Immature natural killer cell (primary cell): ENCODE measurements around the gene CPEB1. TPM values are rescaled to one million over a fixed set of nuclear protein-coding genes. Genes with fewer than 3 reads are reported as not detected.
"Not testable (repeated sequence)": the region's sequence is repeated elsewhere in the genome, so short reads cannot be mapped to it uniquely, and the experiment has no call there.

Source experiments
- DNase-seq, 3 donors: peaks; one replicate each; pipeline ENCODE4 v3.0.0; 2022; ENCODE audit warnings: mixed read lengths in 1 of 3
- H3K27ac Mint-ChIP-seq, 6 donors: one replicate each; pipeline ENCODE4 v1.8.0; 2020; ENCODE audit warnings: mixed read lengths in 6 of 6, mild to moderate bottlenecking in 5 of 6, inconsistent platforms in 4 of 6, moderate library complexity in 3 of 6
- H3K27me3 Mint-ChIP-seq, 3 donors: one replicate each; pipeline ENCODE4 v1.8.0; 2020 to 2021; ENCODE audit warnings: low read depth in 3 of 3, mild to moderate bottlenecking in 3 of 3, mixed read lengths in 3 of 3, moderate library complexity in 3 of 3, inconsistent platforms in 1 of 3
- H3K36me3 Mint-ChIP-seq, 3 donors: one replicate each; pipeline ENCODE4 v1.8.0; 2020; ENCODE audit warnings: mixed read lengths in 3 of 3, inconsistent platforms in 2 of 3, mild to moderate bottlenecking in 2 of 3
- H3K4me1 Mint-ChIP-seq, 2 donors: one replicate each; pipeline ENCODE4 v1.8.0; 2020; ENCODE audit warnings: inconsistent platforms in 2 of 2, mild to moderate bottlenecking in 2 of 2, mixed read lengths in 2 of 2, moderate library complexity in 1 of 2
- H3K4me3 Mint-ChIP-seq, 5 donors: one replicate each; pipeline ENCODE4 v1.8.0; 2020; ENCODE audit warnings: mild to moderate bottlenecking in 5 of 5, mixed read lengths in 5 of 5, inconsistent platforms in 3 of 5, moderate library complexity in 3 of 5
- H3K9me3 Mint-ChIP-seq, 6 donors: one replicate each; pipeline ENCODE4 v1.8.0; 2020; ENCODE audit warnings: mild to moderate bottlenecking in 6 of 6, mixed read lengths in 6 of 6, inconsistent platforms in 4 of 6, moderate library complexity in 3 of 6
- polyA plus RNA-seq, 3 donors: library from polyadenylated mRNA; unstranded; fragments of 300-500 nt; fragmentation: Illumina TruSeq; gene quantifications; one replicate each; pipeline ENCODE4 v1.2.3, GENCODE V29; 2021

Gene CPEB1
- polyA plus RNA-seq, 3 donors from 2014 or later = not detected

GRCh38 chr15:82543160-82543559 is 104.0 kb downstream of the CPEB1 start:
- Mint-ChIP-seq H3K4me1 (peaks cover 24 to 25% of the 10 kb centered on the region in 2 donors), H3K27ac (no peak overlapping the region), H3K9me3 (no peaks in the 10 kb centered on the region), H3K27me3 (peaks cover 12 to 20% (median 17%) of the 10 kb centered on the region in 3 donors), H3K4me3 (peak overlapping the region in 2 of 5 donors; percentile 35 to 45), H3K36me3 (peaks cover 0 to 6% (median 0%) of the 10 kb centered on the region in 3 donors)
- no peak for DNase-seq

DNA sequence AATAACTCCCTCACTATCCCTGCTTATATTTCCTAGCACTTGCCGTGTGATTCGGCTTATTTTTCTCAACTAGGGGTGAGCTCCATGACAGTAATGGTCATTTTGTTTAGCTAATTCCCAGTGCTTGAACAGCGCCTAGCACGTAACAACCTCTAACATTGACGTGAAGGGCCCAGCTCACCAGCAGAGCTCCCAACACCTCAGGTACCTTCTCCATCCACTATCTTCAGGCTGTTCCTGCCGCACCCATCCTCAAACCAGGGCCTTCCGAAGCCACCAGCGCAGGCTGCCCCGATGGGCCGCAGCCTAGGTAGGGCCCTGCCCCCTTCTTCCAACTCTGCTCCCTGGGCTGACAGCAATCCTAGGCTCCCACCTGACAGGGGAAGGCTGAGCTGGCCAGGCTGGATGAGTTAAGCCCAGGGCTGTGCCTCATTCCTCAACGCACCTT is 106.2 kb downstream of the CPEB1 start:
- peak overlapping the region; percentile 94 to 98 (median 95) for H3K4me3 Mint-ChIP-seq
- H3K9me3 Mint-ChIP-seq = no peaks in the 10 kb centered on the region
- H3K4me1 Mint-ChIP-seq = peaks cover 28 to 43% of the 10 kb centered on the region in 2 donors
- peak overlapping the region; percentile 93 to 96 (median 94) for H3K27ac Mint-ChIP-seq
- peaks cover 9 to 20% (median 15%) of the 10 kb centered on the region in 3 donors for H3K27me3 Mint-ChIP-seq
- H3K36me3 Mint-ChIP-seq = peaks cover 9 to 23% (median 18%) of the 10 kb centered on the region in 3 donors
- DNase-seq = no peak

DNA sequence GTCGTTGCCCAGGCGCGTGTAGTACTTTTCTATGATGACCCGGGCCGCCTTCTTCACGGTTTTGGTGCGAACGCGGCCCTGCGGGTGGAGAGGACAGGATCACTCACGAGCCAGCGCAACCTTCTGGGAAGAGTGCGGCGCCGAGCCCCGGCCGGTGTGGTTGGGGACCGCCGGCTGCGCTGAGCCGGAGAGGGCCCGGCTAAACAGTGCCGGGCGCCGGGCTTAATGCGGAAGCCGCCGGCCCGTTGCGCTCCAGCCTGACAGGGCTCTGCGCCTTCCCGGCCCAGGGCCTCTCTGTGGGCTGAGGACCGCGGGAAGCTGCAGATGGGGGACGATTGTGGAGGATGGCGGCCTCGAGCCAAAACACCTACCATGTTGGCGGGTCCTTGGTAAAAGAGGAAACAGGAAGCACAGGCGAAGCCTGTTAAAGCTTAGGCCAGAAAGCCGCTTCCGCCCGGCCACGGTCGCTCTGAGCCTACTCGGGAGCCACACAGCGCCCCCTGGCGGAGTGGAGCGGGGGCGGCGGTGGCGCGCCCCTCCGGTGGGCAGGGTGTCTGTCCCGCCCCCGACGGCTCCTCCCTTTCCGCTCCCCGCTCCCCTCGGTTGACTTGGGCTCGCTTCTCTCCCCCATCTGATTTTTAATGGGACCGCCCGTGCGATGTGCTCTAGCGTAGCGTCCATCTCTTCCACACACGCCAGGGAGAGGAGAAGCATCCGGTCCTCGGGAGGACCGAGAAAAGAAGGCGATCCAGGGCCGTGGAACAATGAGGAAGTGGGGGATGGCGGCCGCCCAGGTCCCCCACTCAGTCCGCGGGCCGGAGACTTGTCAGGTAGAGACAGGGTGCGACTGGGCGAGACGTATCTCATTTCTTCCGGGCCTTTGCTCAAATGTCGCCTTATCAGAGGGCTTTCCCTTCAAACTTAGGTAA is 106.8 kb downstream of the CPEB1 start, which contains the start of gene RPS17:
Gene RPS17 (minus strand): TSS at position 403 of the 929 bp plus-strand sequence. CDS start 29 bp downstream, at position 374.
- no peaks in the 10 kb centered on the region for H3K9me3 Mint-ChIP-seq
- H3K27ac Mint-ChIP-seq = peak within 1 kb of the TSS; percentile 93 to 96 (median 94)
- H3K27me3 Mint-ChIP-seq = peaks cover 9 to 20% (median 15%) of the 10 kb centered on the region in 3 donors
- DNase-seq = peak; percentile 99
- H3K4me3 Mint-ChIP-seq = peak within 1 kb of the TSS; percentile 94 to 98 (median 95)
- H3K4me1 Mint-ChIP-seq = peaks cover 28 to 43% of the 10 kb centered on the region in 2 donors
- peaks cover 9 to 26% (median 22%) of the 10 kb centered on the region in 3 donors for H3K36me3 Mint-ChIP-seq

DNA sequence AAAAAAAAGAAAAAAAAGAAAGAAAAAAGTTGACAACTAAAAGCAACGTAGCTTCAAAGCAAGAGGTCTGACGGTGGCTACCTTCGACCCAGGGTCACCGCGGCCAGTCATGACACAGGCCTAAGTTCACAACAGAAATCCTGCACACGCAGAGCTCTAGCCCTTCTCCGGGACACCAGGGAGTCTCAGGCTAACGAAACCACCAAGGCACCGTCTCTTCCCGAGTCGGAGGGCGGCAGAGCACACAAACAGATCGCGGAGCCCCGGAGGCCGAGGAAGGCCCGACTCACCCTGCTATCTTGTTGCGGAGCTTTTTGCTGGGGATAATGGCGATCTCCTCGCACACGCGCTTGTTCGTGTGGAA is 107.5 kb downstream of the CPEB1 start:
- peaks cover 28 to 43% of the 10 kb centered on the region in 2 donors for H3K4me1 Mint-ChIP-seq
- peaks cover 9 to 17% (median 14%) of the 10 kb centered on the region in 3 donors for H3K27me3 Mint-ChIP-seq
- peak overlapping the region; percentile 94 to 98 (median 95) for H3K4me3 Mint-ChIP-seq
- H3K9me3 Mint-ChIP-seq = no peaks in the 10 kb centered on the region
- peak overlapping the region; percentile 90 to 96 (median 91) for H3K27ac Mint-ChIP-seq
- DNase-seq = no peak
- peaks cover 11 to 27% (median 24%) of the 10 kb centered on the region in 3 donors for H3K36me3 Mint-ChIP-seq

- H3K36me3 Mint-ChIP-seq = peaks cover 16 to 32% (median 30%) of the 10 kb centered on the region in 3 donors
These were observed 108.0 kb downstream of the CPEB1 start for GRCh38 chr15:82538961-82539690.

DNA sequence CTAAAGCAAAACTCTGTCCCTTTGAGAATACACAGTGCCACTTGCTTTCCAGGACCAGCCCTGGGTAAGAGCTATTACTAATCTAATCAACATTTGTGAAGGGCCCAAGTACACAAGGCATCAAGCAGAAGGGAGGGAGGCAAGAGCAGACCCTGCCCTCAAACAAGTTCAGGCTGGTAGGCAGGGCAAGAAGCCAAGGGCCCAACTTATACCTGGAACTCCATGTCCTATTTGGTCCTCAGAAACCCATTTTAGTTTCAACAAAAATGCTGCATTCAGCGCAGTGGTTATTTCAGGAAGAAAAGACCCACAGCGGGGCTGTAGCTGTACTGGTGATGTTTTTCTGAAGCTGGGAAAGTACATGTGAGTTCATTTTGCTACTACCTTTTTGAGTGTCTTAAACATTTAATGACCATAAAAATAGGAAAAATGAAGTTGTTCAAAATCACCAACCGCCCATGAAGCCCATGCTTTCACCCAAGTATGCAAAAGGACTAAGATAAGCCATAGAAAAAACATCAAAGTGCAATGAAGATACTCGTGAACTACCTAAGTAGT is 109.7 kb downstream of the CPEB1 start:
- Mint-ChIP-seq H3K4me1 (peaks cover 28 to 43% of the 10 kb centered on the region in 2 donors), H3K9me3 (no peaks in the 10 kb centered on the region), H3K27me3 (peaks cover 8 to 15% (median 9%) of the 10 kb centered on the region in 3 donors), H3K36me3 (peaks cover 20 to 36% (median 34%) of the 10 kb centered on the region in 3 donors), H3K27ac (peak overlapping the region in 4 of 6 donors; percentile 29 to 69 (median 58)), H3K4me3 (peak overlapping the region in 3 of 5 donors; percentile 38 to 60 (median 51))
- DNase-seq = no peak

More at GRCh38 chr15:82538961-82539690, 108.0 kb downstream of the CPEB1 start:
- Mint-ChIP-seq H3K4me1 (peaks cover 28 to 43% of the 10 kb centered on the region in 2 donors), H3K27me3 (peaks cover 9 to 15% (median 14%) of the 10 kb centered on the region in 3 donors), H3K4me3 (peak overlapping the region; percentile 94 to 98 (median 95)), H3K27ac (peak overlapping the region; percentile 90 to 96 (median 91)), H3K9me3 (no peaks in the 10 kb centered on the region)
- DNase-seq = no peak

- H3K36me3 Mint-ChIP-seq = peaks cover 20 to 36% (median 34%) of the 10 kb centered on the region in 3 donors
- no peak overlapping the region for H3K4me3 Mint-ChIP-seq
- H3K9me3 Mint-ChIP-seq = no peaks in the 10 kb centered on the region
- peaks cover 8 to 15% (median 9%) of the 10 kb centered on the region in 3 donors for H3K27me3 Mint-ChIP-seq
- DNase-seq = no peak
- peaks cover 28 to 43% of the 10 kb centered on the region in 2 donors for H3K4me1 Mint-ChIP-seq
- H3K27ac Mint-ChIP-seq = peak overlapping the region in 3 of 6 donors; percentile 53 to 63 (median 60)
These were observed 110.5 kb downstream of the CPEB1 start for GRCh38 chr15:82536409-82537350.

- peaks cover 20 to 36% (median 34%) of the 10 kb centered on the region in 3 donors for H3K36me3 Mint-ChIP-seq
- H3K27me3 Mint-ChIP-seq = peaks cover 7 to 10% (median 9%) of the 10 kb centered on the region in 3 donors
- no peak for DNase-seq
- H3K27ac Mint-ChIP-seq = peak overlapping the region in 1 of 6 donors; percentile 67
- H3K4me1 Mint-ChIP-seq = peaks cover 24 to 40% of the 10 kb centered on the region in 2 donors
- no peak overlapping the region for H3K4me3 Mint-ChIP-seq
- no peaks in the 10 kb centered on the region for H3K9me3 Mint-ChIP-seq
These were observed 111.4 kb downstream of the CPEB1 start for GRCh38 chr15:82535566-82536408.

DNA sequence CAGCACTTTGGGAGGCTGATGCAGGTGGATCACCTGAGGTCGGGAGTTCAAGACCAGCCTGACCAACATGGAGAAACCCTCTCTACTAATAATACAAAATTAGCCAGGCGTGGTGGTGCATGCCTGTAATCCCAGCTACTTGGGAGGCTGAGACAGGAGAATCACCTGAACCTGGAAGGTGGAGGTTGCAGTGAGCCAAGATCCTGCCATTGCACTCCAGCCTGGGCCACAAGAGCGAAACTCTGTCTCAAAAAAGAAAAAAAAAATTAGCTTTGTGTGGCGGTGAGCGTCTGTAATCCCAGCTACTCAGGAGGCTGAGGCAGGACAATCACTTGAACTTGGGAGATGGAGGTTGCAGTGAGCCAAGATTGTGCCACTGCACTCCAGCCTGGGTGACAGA is 112.0 kb downstream of the CPEB1 start:
- H3K4me1 Mint-ChIP-seq = peaks cover 22 to 38% of the 10 kb centered on the region in 2 donors
- DNase-seq, H3K4me3 Mint-ChIP-seq, H3K27me3 Mint-ChIP-seq, H3K9me3 Mint-ChIP-seq, H3K27ac Mint-ChIP-seq: not testable (repeated sequence)
- peaks cover 20 to 36% (median 34%) of the 10 kb centered on the region in 3 donors for H3K36me3 Mint-ChIP-seq

- not testable (repeated sequence) for H3K4me3 Mint-ChIP-seq, H3K9me3 Mint-ChIP-seq, H3K27me3 Mint-ChIP-seq, DNase-seq, H3K27ac Mint-ChIP-seq
- peaks cover 18 to 38% of the 10 kb centered on the region in 2 donors for H3K4me1 Mint-ChIP-seq
- peaks cover 20 to 36% (median 34%) of the 10 kb centered on the region in 3 donors for H3K36me3 Mint-ChIP-seq
These were observed 112.7 kb downstream of the CPEB1 start for GRCh38 chr15:82534457-82534861.

- Mint-ChIP-seq H3K4me1 (peaks cover 11 to 31% of the 10 kb centered on the region in 2 donors), H3K36me3 (peaks cover 20 to 34% (median 31%) of the 10 kb centered on the region in 3 donors)
These were observed 113.4 kb downstream of the CPEB1 start for GRCh38 chr15:82533801-82534200.

More at GRCh38 chr15:82533801-82534200, 113.4 kb downstream of the CPEB1 start:
- Mint-ChIP-seq H3K4me3 (no peak overlapping the region), H3K9me3 (no peaks in the 10 kb centered on the region), H3K27me3 (peaks cover 0 to 2% (median 1%) of the 10 kb centered on the region in 3 donors), H3K27ac (no peak overlapping the region)
- no peak for DNase-seq
